HG02885 (cell line): ENCODE measurements around the gene MYO18B.

ENCODE experiments used
- ATAC-seq: cut with Tn5 transposase; IDR thresholded peaks from one replicate; pipeline ENCODE4 v1.9.1; 2021; ENCODE audit warnings: mild to moderate bottlenecking; ENCODE audit not compliant: unreplicated experiment, poor library complexity

Gene MYO18B

GRCh38 chr22:25770333-25770732 lies 28.3 kb downstream of the MYO18B start:
- no peak for ATAC-seq

- ATAC-seq = no peak
Measured at GRCh38 chr22:25772288-25772687, 30.3 kb downstream of the MYO18B start.

DNA sequence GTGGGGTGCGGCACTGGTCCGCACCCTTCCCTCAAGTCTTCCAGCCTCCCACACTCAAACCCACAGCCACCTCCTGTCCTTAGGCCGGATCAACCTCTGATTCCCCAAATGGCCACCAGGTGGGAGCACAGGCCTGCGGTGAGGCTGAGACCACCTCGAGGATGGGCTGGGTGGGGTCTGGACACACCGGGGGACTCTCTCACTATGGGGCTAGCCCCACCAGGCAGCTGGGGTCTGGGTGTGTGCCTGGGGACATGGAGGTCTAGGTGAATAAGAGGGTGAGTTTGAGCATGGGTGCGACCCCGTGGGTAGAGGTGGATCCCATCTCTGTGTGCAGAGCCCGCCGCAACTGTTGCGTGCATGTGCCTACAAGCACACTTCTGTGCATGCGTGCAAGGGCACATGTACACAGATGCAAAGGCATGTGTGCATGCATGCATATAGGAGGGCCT lies 32.6 kb downstream of the MYO18B start:
- ATAC-seq = no peak

GRCh38 chr22:25775531-25775930 lies 33.5 kb downstream of the MYO18B start:
- ATAC-seq = no peak

GRCh38 chr22:25777411-25777810 lies 35.4 kb downstream of the MYO18B start:
- ATAC-seq = no peak

- ATAC-seq = no peak
Measured at GRCh38 chr22:25777870-25778269, 35.9 kb downstream of the MYO18B start.

DNA sequence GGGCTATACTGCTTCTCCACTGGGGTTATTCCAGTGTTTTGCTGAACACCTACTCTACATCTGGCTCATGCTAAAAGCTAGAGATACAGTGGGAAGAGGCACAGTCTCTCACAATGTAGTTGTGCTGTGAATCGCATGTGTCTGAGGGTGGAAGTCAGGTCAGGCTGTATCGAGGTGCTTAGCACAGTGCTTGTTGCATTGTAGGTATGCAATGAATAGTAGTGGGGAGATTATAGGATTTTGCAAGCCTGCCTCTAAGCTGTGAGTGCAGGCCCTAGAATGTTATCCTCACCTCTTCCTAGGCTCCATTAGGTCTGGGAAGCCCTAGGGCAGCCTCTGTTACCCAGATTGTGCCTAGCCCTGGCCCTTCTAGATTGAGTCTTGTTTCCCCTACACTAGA lies 37.4 kb downstream of the MYO18B start:
- no peak for ATAC-seq

DNA sequence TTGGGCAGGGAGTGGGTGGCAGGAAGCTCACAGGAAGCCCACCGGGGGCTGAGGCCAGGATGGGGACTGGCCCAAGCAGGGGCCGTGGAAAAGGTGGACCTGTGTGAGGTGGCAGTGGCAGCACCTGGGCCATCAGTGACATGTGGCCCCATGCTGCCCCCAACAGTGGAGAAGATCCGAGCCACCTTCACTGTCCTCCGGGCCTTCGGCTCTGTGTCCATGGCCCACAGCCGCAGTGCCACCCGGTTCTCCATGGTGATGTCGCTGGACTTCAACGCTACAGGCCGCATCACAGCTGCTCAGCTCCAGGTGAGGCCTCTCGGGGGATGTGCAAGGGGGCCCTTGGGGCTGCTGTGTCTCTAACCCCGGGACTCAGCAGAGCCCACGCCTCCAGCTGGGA lies 37.9 kb downstream of the MYO18B start:
- ATAC-seq = no peak

DNA sequence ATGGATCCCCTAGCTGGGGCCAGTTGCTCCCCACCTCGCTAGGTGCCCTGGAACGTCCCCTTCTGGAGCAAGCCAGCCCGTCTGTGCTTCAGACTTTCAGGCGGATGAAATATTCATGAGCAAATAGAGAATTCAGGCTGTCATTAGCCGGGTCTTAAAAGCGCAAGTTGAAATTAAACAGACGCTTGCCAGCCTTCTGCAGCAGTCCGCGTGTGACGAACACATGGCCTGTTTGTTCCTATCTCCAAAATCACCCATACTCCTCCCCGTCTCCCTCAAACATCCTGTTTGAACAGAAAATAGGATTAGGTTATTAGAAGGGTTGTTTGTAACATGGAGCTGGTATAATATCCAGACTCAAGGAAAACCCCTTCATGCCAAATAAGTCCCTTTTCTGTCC lies 38.7 kb downstream of the MYO18B start:
- ATAC-seq = no peak

- ATAC-seq = no peak
Measured at GRCh38 chr22:25781801-25782200, 39.8 kb downstream of the MYO18B start.

GRCh38 chr22:25782831-25783230 lies 40.8 kb downstream of the MYO18B start:
- no peak for ATAC-seq

GRCh38 chr22:25783856-25784255 lies 41.9 kb downstream of the MYO18B start:
- ATAC-seq = no peak

- ATAC-seq = no peak
Measured at GRCh38 chr22:25786165-25786564, 44.2 kb downstream of the MYO18B start.

DNA sequence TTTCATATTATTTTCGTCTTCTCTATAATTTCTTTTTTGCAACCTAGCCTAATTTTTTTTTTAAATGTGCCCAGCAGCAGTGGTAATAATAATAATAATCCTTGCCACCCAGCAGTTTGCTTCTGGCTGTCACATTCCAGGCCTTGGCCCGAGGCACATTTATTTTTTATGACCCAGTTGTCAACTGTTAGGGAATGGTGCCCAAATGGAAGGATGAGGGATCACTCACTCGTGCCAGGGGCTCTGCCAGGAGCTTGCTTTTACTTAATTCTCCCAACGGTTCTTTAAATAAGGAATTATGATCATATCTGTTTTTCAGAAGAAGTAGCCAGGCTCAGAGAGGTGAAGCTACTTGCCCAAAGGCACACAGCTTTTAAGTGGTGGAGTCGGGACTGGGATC lies 49.6 kb downstream of the MYO18B start:
- no peak for ATAC-seq

- ATAC-seq = no peak
Measured at GRCh38 chr22:25795478-25795877, 53.5 kb downstream of the MYO18B start.

- no peak for ATAC-seq
Measured at GRCh38 chr22:25797498-25798290, 55.7 kb downstream of the MYO18B start.

- ATAC-seq = no peak
Measured at GRCh38 chr22:25800766-25801165, 58.8 kb downstream of the MYO18B start.

DNA sequence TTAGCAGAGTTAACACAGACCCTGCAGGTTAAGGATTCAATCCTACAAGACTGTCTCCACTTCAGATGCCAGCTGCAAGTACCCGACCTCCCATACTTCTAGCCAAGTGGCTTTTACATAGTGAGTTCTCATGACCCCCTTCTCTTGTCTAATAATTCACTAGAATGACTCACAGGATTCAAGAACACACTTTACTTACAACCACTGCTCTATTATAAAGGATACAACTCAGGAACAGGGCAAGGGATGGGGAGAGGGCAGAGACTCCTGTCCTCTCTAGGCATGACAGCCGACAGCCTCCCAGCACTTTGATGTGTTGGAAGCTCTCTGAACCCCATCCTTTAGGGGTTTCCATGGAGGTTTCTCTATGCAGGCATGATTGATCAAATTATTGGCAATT lies 60.0 kb downstream of the MYO18B start:
- ATAC-seq = no peak

GRCh38 chr22:25804676-25805075 lies 62.7 kb downstream of the MYO18B start:
- no peak for ATAC-seq

DNA sequence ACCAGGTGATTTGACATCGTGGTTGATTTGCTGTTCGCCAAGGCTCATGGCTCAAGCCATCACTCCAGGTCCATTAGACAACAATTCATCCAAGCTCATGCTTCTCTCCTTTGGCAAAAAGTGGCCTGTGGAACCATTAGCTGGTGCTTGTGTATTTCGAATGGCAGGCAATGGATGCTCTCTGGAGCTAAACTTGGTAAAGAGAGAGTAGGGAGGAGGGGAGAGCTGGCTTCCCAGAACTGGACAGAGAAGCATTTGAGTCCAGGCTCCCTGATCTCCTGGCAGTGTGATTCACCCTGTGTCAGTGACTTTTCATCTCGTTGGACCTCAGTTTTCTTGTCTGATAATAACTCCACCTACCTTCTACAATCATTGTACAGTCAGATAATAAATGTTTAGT lies 64.6 kb downstream of the MYO18B start:
- ATAC-seq = no peak

- no peak for ATAC-seq
Measured at GRCh38 chr22:25814685-25815084, 72.7 kb downstream of the MYO18B start.

GRCh38 chr22:25815561-25815960 lies 73.6 kb downstream of the MYO18B start:
- ATAC-seq = no peak
